GM19452 (cell line): ENCODE results near the gene APOBEC2.

Experiments
- ATAC-seq: cut with Tn5 transposase; IDR thresholded peaks from one replicate; pipeline ENCODE4 v1.9.1; 2021; ENCODE audit not compliant: unreplicated experiment

The APOBEC2 gene

GRCh38 chr6:41058783-41059181 is 5.8 kb downstream of the APOBEC2 start:
- no peak for ATAC-seq

GRCh38 chr6:41059556-41059955 is 6.6 kb downstream of the APOBEC2 start:
- no peak for ATAC-seq

- ATAC-seq, result no peak
Measured at GRCh38 chr6:41061196-41061726, 8.3 kb downstream of the APOBEC2 start.

GRCh38 chr6:41062056-41062455 is 9.1 kb downstream of the APOBEC2 start:
- no peak for ATAC-seq

- no peak for ATAC-seq
Measured at GRCh38 chr6:41063884-41064285, 10.9 kb downstream of the APOBEC2 start.

DNA sequence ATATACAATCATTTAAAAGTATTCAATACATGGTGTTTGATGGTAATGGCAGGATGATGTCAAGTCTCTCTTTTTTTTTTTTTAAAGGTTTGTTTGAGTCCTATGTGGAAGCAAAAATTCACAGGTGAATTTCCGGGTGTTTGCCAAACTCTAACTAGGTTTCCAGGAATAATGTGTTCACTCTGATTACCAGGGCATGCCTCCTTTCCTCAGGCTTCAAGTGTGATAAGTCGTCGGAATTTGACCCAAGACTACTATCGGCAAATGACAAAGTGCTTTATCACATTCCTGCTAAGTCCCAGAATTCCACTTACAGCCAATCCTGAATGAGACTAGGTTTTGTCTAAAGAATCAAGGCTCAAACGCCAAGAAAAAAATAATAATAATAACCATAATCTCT is 11.8 kb downstream of the APOBEC2 start:
- ATAC-seq, result no peak

DNA sequence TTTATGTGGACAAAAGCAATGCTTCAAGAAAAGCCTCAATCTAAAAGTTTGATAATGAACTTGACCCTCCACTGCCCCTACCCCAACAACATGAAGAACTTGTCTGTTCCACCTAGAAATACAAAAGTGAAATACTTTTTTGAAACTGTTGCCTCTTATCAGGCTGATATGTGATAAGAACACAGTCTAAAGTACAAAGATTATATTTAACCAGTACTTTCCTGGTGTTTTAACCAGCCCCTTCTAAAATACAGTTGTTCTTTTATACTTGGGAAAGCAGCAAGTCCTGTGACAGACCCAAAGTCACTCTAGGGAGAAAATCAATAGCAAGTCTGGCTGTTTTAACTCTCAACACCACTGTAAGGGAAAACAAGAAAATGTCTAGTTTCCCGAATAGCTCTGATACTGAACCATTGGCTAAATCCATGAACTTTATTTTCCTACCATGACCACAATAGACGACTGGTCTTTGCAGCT is 12.6 kb downstream of the APOBEC2 start:
- ATAC-seq, result no peak

- no peak for ATAC-seq
Measured at GRCh38 chr6:41066867-41067304, 13.9 kb downstream of the APOBEC2 start.

GRCh38 chr6:41071501-41071922 is 18.5 kb downstream of the APOBEC2 start:
- ATAC-seq, result no peak

DNA sequence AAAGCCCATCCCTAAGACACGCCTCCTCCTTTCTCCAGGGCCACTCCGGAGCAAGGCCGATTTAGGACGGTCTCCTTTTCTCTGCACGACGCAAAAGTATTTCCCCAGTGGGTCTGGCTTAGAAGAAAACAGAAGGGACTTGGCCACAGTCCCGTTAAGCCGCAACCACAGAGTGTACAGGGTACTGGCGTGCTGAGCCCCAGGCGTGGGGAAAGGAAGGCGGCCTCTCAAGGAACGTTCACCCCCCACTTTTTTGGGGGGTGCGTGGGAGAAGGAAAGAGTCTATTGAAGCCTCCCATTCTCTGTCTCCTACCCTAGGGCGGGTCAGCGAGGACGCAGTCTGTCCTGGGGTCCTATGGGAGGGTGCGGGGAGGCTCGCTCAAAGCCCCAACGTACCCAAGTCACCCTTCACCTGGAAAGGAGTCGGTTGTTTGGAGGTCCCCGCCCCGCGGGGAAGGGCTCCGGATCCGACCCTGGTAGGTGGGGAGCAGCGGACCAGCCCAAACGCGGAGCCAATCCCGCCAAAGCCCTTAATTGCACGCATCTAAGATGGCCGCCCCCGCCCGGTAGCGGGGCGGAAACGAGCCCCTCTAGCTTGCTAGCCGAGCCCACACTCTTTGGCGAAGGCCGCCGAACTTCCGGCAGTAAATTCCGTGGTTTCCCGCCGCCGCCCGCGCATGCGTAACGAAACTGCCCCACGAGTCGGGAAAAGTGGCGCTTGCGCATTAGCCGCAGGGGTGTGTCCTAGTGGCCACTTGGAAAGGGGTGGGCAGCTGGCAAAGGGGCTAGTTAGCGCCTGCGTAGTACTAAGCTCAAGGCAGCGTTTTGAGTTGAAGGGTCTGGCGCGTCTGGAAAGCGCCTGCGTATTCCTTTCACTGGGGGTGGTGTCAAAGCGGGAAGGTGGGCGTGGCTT is 19.2 kb downstream of the APOBEC2 start, which contains the start of gene OARD1:
OARD1 (minus strand) TSS at position 434 of the 913 bp plus-strand sequence. CDS start 722 bp downstream, outside the sequence.
- ATAC-seq, result peak; percentile 61

DNA sequence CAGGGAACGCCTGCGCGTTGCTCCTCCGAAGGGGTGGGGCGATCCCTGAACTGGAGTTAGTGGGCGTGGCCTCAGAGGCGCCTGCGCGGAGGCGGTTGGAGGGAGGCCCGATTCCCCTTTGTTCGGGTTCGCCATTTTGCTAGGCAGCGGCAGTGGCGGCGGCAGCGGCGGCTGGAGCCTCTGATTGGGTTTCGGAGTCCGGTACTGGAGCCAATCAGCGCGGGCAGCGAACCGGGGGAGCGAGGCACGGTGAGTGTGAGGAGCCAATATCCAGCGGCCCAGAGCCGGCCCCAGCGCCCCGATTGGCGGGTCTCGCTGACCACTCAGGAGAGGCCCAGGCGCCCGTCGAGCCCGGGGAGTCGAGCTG is 19.8 kb downstream of the APOBEC2 start, which contains the start of gene NFYA:
NFYA (plus strand) TSS at position 139 of the 367 bp plus-strand sequence. CDS start 6,116 bp downstream, outside the sequence.
- peak; percentile 60 for ATAC-seq

GRCh38 chr6:41073203-41073967 is 20.4 kb downstream of the APOBEC2 start:
- peak; percentile 27 for ATAC-seq

DNA sequence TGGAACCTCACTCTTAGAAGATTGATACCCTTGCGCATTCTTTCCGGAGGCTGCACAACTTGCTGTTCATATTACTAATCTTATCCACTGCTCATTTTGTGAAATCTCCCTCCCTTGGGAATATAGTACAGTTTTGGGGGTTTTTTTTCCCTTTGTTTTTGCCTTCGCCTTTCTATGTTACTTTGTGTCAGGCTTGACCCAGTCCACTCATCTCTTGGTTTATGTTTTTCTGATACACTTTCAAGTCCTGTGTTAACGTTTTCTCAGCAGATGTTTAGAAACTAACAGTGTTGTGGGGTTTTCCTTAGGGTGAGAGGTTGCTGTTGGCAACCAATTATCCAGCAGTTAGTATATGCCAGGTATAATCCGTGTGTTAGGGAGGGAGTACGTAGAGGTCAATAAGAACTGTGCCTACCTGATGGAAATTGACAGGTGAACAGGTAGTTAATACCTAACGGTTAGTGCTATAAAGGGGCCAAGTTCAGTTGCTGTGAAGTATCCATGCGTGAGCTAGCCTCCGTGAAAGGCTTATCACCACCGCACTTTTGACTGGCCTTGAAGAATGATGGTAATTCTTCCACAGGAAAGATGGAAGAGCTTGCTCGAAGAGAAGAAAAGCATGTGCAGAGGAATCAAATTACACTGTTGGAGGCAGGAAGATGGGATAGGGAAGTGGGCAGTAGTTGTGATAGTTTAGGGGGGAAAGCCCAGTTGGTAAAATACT is 21.1 kb downstream of the APOBEC2 start:
- ATAC-seq, result no peak

- no peak for ATAC-seq
Measured at GRCh38 chr6:41074692-41075436, 21.9 kb downstream of the APOBEC2 start.

DNA sequence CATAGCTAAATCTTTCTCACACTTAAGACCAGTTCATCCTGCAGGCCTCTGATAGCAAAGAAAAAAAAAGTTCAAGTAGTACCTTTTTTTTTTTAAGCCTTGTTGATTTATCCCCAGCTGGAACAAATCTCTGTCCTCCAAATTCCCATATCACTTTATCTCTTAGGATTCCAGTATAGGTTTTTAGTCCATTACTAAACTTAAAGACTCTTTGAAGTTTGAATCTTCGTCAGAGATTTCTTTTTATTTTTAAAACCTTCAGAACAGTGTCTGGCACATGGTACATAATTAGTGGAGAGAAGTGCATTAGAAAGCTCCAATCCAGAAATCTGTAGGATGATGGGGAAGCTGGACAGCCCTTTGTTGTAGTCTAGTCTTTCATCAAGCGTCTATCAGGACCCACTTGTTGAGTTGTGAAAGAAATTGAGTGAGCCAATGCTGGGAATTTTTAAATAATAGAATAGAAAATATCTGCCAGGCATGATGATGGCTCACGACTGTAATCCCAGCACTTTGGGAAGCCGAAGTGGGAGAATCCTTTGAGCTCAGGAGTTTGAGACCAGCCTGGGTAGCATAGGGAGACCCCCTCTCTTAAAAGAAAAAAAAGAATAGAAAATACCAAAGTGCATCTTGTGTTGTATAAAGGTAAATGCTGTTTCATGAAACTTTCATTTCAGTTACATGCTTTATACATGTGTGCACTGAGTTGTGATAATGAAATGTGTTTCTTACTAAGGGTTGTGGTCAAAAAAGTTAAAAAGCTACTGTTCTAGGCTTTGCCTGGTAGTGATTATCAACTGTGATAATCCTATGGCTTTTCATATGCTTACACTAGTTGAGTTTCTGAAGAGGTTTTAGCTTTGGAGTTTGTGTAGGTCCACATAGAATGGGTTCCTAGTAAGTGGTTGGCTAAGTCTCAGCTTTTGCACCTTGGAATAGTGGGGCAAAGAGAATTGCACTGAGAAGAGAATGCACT is 22.9 kb downstream of the APOBEC2 start:
- ATAC-seq, result no peak

GRCh38 chr6:41077536-41077935 is 24.5 kb downstream of the APOBEC2 start:
- ATAC-seq, result no peak

GRCh38 chr6:41078101-41078500 is 25.1 kb downstream of the APOBEC2 start:
- no peak for ATAC-seq

- no peak for ATAC-seq
Measured at GRCh38 chr6:41079080-41079479, 26.1 kb downstream of the APOBEC2 start.

DNA sequence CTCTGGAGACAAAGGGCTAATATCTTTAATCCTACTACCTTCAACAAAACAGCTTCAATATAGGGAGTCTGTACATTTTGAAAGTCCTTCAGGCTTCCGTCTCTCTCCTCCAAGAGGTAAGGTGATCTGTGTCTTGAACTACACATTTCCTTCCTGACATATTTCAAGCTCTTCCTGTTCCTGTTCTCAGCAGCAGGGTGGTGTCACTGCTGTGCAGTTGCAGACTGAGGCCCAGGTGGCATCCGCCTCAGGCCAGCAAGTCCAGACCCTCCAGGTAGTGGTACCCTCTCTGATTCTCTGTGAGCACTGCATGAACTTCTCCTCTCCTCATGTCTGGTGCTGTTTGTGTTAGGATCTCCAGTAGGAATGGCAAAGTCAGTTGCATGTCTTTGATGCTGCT is 27.6 kb downstream of the APOBEC2 start:
- ATAC-seq, result no peak
